Hematopoietic multipotent progenitor cell treated with erythropoietin and hydrocortisone succinate and interleukin-3 and kit ligand, for 6 days (in vitro differentiated cells): ENCODE measurements around the gene MMP26.
"Not testable (repeated sequence)": the region's sequence is repeated elsewhere in the genome, so short reads cannot be mapped to it uniquely, and the experiment has no call there.

Source experiments
- DNase-seq: peaks from one replicate; pipeline ENCODE4 v3.0.0-alpha.2; 2015

The MMP26 gene

GRCh38 chr11:4704054-4704789 is at the start of gene MMP26:
MMP26 (plus strand) TSS chr11:4704784.
- DNase-seq, result no peak

DNA sequence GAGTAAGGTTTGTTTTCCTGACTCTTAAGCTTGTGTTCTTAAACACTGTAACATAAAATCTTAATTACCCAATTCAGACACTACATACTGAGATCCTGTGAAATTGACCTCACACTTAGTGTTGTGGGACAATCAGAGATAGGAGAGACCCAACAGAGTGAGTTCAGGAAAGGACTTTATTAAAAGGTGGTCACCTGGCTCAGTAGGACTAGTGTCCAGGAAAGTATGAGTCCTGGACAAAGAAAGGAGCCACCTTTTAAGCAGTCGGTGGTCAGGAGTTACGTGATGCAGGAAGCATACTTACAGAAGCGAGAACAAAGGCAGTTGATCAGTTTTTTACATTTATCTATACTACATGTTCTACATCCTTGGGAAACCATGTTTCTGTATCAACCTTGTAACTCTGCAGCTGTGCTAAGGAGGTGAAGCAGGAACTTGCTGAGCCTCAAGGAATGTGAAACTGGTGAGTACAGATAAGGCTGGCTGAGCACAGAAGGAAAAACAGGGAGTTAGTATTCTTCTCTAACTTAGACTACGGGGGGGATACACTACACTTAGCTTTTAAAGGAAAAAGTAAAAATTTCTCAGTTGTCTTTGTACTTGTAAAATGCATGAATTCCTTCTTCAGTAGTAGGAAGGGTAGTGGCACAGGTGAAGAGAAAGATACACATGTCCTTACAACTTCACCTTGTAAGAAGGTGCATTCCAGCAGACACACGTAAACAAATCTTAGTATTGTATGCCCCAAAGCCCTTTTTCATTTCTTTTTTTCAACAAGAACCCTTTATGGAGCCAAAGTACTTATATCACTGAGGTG is 45.7 kb upstream of the MMP26 start:
- peak; percentile 62 for DNase-seq

GRCh38 chr11:4662876-4663275 is 41.7 kb upstream of the MMP26 start:
- DNase-seq, result no peak

DNA sequence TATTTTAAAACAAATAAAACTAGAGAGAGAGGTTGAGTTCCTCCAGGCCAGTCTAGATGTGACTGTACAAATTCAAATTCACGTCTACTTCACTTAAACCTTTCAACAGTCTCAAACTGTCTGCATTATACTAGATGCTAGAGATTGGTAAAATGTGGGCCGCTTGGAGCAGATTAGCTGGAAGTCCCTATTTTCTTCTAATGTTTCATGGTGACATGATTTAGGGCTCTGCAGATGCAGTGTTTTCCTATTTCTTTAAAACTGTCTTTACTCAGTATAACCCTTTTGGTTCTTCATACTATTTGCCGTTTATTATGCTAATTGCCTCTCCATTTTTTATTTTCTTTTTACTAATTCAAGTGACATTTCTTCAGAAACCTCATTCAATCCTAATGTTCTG is 40.4 kb upstream of the MMP26 start:
- DNase-seq, result no peak

DNA sequence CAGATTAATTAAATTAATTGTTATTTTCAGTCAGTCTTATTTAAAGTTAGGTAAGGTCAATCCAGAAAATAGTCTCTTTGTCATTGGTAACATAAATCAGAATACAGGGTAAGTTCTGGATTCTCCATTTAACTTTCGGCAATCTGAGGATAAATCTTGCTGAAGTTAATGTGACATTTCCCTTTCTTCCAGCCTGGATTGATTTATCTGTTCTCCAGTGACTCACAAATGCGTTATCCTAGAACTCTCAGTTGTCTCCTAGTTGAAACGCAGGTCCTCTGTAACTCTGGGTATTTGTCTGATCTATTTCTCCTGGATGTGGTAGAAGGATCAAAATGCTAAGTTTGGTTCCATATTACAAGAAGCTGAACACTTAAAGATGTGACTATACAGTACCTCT is 39.8 kb upstream of the MMP26 start:
- no peak for DNase-seq

DNA sequence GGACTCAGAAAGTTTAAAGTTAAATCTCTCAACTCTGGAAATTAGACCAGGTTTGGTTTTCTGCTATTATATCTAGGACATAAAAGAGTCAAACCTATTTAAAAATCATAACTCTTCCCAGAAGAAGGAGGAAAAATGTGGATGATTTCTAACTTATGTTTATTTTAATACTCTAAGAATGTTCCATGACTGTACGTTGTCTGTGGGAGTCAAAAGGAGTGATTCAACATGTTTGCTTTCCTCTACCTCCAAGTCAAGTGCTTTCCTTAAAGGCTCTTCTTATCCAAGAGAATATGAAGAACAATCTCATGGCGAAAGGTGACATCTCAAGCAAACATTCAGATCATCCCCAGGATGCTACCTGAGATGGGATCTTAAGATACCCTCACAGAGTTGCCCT is 39.2 kb upstream of the MMP26 start:
- no peak for DNase-seq

GRCh38 chr11:4671741-4672140 is 32.8 kb upstream of the MMP26 start:
- no peak for DNase-seq

- no peak for DNase-seq
These were observed 32.1 kb upstream of the MMP26 start for GRCh38 chr11:4672470-4672869.

DNA sequence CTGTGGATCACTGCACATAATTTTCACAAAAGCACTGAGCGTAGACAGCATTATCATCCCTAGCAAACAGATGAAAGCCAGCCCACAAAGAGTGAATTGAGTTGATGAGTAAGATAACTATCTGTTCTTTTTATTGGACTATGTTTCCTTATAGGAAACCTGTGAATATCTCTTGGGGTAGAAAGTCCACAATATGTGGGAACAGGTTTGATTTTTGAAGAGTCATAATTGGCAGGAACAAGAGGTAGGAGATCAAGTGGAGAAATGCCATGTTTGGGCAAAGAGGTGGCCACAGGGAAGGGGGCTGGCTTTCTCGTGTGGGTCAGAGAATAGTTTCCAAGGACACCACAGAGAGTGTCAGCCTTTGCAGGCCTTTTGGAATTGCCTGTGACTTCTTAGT is 30.8 kb upstream of the MMP26 start:
- no peak for DNase-seq

DNA sequence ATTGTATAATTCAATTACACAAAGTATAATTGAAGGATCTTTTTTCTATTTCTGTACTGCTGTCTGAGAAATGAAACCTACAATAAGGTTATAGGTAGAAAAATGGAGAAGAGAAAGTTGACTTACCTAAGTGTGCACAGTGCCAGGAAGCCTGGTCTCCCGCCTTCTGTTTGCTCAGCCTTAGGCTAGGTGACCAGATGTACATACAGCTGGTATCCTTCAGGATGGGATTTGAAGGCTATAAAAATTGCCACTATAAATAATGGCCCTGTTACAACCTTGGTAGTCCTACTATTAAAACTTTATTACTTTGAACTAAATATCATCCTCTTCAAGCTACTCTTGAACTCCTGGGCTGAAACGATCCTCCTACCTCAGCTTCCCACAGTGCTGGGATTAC is 26.6 kb upstream of the MMP26 start:
- DNase-seq, result no peak

GRCh38 chr11:4680341-4680740 is 24.2 kb upstream of the MMP26 start:
- DNase-seq, result no peak

GRCh38 chr11:4682623-4683419 is 21.8 kb upstream of the MMP26 start:
- DNase-seq, result no peak

DNA sequence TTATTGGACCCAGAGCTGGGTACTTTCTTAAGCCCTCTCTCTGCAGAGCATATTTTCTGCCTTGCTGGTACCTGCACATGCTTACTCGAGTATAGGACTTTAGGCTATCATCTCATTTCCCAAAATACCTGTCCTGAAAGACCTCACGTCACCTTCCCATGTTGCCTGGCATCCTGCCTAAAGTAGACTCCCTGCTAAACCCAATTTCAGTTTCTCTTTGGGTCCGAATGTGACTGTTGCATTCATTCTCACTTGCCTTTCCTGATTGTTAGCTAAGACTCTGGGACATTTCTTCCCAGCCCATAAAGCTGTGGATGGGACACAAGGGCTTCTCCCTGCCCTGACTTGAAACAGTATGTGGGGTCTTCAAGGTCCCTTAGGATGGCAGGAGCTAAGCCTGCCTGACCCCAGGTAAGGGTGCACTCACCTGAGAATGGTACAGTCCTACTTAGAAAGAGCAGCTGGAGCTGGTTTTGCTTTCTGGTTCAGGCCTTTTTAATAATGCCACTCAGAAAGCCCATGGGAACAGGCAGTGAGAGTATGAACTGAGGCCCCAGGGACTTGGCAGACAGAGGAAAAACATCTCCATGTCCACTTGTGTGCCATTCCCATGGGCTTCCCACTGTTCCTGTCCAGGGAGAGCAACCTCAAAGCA is 19.8 kb upstream of the MMP26 start:
- DNase-seq, result no peak

DNA sequence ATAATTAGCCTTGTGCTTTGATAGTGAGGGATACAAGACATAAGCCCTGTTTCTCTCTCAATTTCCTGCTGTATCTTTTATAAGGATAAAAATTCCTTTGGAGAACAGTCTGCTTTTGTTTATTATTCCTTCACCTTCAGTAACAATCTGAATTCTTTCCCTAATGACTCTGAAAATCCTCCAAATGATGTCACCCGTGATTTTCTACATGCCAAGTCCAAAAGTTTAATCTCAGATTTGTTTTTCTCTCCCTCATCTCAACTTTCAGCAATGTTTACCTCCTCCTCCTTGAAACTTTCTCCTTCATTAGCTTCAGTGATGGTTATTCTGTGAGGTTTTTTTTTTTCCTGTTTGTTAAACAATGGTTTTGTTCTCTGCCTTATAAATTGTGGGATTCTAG is 9.1 kb upstream of the MMP26 start:
- DNase-seq, result no peak

GRCh38 chr11:4697585-4697984 is 7.0 kb upstream of the MMP26 start, which contains the start of gene OR51E2:
OR51E2 (minus strand) TSS chr11:4697853; CDS start chr11:4682711, 15,142 bp downstream.
- DNase-seq, result no peak

- no peak for DNase-seq
These were observed 4.7 kb upstream of the MMP26 start for GRCh38 chr11:4699697-4700435.

- DNase-seq, result no peak
These were observed 4.2 kb upstream of the MMP26 start for GRCh38 chr11:4700436-4700820.

DNA sequence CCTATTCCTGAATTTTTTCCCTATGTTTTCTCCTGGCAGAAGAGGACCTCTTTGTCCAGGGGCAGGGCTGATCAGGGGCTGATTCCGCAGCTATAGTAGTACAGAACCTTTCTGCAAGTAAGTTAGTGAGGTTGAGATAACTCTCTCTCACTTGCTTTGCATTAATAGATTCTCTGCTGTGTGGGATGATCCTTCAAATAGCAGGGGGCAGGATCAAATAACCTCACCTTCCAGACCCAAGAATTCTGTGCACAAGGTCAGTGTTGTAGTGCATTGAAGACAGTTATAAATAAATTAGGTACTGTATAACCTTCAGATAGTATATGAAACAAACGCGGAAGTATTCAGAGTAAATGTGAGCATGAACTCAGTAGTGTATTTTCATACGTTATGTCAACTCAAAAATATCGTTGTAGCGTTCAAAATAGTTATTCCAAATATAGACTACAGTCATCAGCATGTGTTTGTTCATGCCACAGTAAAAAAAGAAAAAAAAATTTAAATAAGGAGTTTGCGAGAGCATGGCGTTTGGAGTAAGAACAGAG is 278 bp downstream of the MMP26 start:
- no peak for DNase-seq

DNA sequence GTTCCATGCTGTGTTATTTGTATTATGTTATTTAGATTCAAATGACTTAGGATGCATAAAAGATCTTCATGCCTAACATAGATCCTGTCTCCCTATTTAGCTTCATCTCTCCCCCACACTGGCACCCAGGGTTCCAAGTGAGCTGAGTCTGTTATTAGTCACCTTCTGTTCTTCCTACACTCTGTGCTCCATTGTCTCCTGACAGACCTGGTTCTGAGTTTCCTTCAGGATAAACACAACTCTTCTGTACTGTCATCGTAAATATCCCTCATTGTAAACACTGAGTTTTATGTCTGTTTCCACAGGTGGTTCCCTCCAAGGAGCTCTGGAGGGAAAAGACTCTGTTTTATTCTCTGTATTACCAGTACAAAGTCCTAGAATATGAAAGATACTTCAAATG is 8.7 kb downstream of the MMP26 start:
- DNase-seq, result no peak

DNA sequence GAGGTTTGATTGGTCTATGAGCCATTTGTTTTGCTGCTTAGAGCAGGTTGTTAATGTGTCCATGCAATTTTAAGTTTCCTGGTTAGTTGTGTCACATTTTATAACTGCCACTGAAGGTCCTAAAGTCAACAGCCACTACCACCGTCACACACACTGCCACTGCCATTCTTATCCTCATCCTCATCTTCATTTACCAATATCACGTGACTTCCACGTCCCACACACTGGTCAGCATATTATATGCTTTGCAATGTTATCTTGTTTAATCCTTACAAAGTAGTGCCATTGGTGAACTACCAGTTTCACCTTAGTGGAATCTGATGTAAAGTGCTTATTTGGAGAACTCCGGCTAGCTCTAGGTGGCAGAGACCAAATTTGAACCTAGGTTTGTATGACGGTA is 9.7 kb downstream of the MMP26 start:
- DNase-seq, result no peak

GRCh38 chr11:4722616-4723534 is 18.3 kb downstream of the MMP26 start:
- DNase-seq, result not testable (repeated sequence)
